HG02571 (cell line): ENCODE measurements around the gene SH3GL1.

Source experiments
- ATAC-seq: cut with Tn5 transposase; IDR thresholded peaks from one replicate; pipeline ENCODE4 v1.9.1; 2021; ENCODE audit warnings: mild to moderate bottlenecking, moderate library complexity; ENCODE audit not compliant: unreplicated experiment

Gene SH3GL1, protein sequence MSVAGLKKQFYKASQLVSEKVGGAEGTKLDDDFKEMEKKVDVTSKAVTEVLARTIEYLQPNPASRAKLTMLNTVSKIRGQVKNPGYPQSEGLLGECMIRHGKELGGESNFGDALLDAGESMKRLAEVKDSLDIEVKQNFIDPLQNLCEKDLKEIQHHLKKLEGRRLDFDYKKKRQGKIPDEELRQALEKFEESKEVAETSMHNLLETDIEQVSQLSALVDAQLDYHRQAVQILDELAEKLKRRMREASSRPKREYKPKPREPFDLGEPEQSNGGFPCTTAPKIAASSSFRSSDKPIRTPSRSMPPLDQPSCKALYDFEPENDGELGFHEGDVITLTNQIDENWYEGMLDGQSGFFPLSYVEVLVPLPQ

DNA sequence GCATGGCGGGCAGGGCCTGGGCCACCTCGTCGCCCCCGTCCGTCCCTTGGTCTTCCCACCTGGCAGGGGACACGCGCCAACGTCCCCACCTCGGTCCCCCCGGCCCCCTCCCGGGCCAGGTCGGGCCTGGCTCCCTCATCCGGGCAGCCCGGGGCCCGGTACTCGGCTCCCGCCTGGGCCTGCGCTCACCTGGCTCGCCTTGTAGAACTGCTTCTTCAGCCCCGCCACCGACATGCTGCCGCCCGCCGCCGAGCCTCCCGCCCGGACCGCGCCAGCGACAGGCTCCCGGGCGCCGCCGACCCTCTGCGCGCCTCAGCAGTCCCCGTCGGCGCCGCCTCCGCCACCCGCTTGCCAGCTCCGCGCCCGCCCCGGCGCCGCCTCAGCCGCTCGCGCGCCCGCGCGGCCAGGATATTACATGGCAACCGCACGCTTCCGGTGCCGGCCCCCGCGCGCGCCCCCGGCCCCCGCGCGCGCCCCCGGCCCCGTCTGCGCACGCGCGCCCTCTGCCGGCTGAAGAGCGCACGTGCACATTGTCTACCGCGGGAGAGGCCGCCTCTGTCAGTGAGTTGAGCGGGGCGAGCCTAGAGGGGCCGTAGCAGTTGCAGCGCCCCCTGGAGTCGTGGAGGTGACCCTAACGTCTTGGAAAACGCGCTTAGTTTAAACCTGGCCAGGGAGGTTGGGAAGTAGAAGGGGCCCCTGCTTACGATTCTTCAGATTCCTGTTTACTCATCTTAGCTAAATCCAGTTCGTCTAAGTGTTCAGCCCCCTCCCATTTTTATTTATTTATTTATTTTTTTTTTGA is at the start of gene SH3GL1:
Gene SH3GL1, minus strand, starts transcription at position 413 of the 802 bp plus-strand sequence. Its CDS starts 179 bp downstream, at position 234.
- ATAC-seq = peak; percentile 52

DNA sequence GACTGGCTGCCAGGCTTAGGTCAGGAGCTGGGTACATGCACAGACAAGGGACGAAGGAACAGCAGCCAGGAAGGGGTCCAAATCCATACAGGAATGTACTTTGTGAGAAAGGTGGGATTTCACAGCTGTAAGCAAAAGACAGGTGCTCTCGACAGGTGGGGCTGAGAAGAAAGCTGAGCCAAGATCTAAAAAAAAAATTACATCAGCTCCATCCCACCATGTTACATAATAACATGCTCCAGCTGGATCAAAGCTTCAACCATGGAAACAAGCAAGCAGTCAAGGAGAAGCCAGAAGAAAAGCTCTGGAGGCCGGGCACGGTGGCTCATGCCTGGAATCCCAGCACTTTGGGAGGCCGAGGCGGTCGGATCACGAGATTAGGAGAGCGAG is 49.3 kb upstream of the SH3GL1 start:
- ATAC-seq = no peak

DNA sequence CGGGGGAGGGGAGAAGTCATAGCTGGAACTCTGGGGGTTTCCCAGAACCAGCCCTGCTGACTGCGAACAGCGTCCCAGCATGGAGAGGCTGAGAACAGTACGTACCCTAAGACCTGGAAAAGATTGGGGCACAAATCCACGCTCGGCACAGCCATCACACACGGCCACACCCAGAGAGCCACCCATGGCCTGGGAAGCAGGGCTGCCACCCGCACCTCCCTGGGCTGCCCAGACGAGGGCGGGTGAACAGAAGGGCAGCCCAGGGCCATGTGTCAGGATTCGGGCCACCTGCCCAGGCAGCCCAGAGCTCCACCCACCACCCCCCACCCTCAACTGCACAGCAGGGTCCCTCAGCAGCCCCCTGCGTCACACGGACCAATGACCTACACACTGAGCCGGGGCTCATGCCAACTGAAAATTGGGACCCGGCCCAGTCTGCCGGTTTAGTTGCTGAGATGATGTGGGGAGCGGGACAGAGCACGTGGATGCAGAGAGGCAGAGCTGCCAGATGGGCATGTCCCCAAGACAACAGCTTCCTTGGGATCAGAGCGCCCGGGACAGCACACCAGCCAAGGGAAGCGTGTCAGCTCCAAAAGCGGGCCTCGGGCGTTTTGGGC is 48.8 kb upstream of the SH3GL1 start:
- no peak for ATAC-seq

DNA sequence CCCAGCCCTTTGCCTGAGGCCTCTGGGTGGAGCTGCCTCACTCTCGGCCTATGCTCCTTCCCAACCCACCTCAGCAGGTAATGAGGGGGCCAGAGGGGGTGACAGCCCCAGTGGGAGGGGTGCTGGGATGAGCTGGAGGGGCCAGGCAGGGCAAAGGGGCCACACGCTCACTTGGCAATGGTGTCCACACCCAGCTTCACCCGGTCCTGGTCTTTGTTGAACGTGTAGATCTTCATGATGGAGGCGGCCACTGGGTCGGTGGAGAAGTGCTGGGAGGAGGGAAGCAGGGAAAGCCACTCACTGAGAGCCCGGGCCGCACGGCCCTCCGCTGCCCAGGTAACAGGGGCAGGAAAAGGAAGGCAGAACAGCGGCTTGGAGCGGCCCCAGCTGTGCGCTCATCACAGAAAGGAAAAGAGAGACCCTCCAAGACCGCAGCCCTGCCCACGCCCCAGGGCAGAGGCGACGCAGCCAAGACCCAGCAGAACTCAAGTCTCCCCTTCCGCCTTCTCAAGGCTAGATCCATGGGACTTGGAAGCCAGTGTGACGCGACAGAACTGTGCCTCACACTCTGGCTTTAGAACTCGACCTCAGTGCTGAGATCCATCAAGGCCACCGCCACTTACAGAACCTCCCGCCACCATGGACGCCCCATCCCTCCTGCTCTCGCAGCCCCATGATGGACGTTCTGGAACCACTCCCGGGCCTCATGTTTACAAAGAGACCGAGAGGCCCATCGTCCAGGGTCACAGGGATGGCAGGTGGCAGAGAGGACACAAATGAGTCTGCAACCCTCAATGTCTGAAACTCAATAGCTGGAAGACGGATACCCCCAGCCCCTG is 48.0 kb upstream of the SH3GL1 start:
- no peak for ATAC-seq

DNA sequence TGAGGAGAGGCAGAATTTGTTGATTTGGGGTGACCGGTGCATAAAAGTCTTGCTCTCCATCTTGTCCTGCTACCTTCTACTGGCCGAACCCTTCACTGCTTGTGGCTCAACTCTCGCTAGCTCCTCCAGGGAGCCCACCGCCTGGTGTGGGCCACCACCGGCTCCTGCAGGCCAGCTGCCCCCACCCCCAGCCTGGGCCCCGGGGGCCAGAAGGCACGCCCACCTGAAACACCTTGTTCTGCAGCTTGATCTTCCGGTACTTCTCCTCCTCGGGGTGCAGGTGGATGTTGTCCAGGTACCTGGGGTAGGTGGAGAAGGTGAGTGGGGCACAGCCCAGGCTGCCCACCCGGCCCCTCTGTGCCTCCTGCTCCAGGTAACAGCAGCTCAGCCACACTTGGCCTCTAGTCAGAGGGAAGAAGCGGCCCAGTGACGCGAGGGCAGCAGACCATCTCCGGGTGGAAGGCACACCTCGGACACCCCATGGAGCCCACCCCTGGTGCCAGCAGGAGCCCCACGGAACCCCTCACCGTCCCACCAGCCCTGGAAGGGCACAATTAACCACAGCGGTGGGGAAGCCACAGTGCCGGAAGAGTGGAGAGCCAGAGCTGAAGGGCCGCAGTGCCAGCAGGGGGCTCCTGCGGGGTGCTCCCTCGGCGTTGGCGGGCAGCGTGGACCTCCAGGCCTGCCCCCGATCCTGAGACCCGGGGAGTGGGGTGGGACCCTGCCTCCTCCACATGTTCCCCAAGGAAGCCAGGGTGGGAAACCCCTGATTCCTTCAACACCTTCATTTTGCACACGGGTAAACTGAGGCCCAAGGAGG is 47.2 kb upstream of the SH3GL1 start:
- ATAC-seq = no peak

DNA sequence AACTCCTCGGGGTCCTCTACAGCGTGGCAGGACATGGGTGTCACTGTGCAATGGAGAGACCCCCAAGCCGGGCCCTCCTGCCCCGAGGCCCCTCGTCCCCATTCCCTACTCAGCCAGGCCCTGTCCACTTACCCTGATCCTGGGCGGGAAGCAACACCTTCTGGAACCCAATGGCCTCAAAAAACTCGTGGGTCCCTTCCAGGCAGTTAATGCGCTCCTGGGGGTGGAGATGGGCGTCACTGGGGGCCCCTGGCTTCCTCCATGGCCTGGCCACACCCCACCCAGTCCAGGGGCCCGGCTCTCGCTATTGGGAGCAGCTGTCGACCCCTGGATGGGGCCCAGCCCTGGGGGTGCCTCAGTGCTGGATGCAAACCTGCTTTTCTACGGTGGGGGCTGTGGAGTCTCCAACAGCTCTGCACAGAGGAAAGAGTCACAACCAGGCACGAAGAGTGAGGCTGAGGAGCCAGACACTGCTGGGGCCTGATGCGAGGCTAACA is 46.4 kb upstream of the SH3GL1 start:
- ATAC-seq = no peak

DNA sequence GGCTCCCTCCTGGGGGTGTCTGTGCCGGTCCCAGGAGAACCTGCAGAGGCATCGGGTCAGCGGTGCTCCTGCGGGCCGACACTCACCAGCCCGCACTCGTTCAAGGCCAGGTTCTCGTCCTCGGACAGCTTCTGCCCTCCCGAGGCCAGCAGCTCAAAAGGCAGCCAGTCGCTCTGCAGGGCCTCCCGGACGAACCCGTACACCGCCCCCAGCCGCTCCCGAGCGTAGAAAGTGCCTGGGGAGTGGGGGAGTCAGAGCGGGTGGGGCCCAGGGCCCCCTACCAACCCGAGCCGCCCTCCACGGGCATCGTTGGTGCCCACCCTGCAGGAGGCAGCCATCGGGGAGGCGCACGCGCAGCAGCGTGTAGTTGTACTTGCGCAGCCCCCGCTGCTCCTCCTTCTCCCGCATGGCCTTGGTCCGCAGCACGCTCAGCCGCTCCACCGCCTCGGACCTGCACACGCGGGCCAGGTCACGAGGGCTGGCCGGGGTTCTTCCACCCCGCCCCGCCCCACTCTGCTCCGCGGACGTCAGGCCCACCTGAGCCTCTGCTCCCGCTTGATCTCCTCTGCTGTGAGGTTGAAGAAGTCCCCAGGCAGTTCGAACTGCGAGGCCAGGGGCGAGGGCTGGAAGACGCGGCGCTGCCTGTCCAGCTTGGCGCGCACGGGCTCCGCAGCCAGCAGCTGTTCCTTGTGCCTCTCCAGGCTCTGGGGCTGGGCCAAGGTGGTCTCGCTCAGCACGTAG is 45.8 kb upstream of the SH3GL1 start:
- ATAC-seq = no peak

DNA sequence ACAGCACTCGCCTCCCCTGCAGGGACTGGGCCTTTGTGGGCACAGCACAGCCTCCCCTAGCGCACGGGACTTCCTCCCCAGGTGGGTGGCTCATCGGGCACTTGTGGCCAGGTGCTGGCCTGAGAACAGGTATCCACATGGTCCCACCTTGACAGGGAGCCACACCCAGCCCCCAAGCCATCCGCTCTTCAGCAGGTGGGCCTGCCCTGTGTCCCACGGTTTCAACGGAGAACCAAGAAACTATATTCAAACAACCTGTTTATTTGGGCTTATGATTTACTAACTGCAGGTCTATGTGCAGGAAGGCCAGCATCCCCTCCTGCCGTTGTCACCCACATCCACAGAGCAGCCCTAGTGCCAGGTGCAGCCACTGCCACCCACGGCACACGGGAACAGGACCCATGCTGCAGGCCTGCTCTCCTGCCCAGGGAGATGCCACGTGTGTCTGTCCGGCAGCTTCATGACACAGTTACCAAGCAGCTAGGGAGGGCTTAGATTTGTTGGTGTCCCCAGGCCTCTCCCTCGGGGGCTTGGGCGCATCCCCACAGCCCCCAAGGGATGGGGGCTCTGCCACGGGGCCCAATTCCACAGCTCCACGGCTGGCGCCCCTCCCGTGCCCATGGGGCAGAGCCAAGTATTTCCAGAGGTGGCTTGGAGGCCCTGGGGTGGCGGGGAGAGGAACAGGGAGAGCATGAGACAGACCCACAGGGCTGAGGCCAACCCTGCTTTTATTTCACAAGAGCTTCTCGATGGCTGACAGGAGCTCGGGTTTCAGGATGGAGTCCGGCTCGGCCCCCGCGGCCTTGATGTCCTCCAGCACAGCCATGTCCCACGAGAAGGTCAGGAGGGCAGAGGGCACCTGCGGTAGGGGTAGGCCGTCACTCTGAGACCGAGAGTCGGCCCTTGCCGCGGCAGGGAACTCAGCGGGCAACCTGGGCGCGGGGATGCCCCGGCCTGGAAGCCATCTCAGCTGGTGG is 44.7 kb upstream of the SH3GL1 start:
- ATAC-seq = no peak

DNA sequence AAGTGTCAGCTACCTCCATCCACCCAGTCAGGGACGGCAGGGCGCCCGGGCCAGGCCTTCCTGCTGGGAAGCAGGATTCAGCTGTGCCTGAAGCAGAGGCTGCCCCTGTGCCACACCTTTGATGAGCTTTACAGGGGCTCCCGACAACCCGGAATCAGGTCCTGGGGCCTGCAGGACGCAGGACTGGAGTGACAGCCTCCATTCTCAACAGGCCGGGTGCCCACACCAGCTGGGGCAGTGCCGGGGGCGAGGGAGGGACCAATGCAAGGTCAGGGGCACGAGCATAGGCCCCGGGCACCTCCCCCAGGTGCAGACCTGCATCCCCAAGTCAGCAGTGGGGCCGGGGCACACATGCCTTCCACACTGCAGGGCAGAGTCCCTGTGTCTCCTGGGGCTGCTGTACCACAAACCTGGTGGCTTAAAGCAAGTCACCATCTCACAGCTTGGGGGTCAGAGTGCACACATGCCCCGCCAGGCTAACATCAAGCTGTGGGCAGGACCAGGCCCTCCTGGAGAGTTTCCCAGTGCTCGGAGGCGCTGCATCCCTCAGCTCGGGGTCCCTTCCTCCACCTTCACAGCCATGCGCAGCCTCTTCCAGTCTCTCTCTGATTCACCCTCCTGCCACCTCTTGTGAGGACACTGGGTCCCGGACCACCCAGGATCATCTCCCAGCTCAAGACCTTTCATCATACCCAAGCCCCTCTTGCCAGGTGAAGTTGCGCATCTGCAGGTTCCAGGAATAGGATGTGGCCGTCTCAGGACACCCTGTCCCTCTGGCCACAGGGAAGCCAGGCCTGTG is 43.8 kb upstream of the SH3GL1 start:
- no peak for ATAC-seq

DNA sequence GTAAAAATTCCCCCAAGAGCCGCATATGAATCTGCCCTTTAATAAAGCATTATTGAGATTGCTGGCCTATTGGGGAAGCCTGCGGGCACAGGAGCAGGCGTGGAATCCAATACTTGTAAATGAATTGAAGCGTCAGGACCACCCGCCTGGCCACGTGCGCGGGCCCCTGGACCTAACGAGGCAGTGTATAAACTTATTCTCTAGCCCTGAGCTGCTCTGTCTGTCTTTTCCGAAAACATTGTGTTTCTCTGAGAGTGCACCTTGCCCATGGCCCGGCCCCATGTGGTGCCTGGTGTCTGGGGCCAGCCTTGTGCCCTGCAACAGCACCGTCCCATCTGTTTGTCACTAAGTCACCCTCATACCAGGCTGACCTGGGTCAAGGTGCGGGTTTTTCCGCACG is 42.8 kb upstream of the SH3GL1 start:
- no peak for ATAC-seq

DNA sequence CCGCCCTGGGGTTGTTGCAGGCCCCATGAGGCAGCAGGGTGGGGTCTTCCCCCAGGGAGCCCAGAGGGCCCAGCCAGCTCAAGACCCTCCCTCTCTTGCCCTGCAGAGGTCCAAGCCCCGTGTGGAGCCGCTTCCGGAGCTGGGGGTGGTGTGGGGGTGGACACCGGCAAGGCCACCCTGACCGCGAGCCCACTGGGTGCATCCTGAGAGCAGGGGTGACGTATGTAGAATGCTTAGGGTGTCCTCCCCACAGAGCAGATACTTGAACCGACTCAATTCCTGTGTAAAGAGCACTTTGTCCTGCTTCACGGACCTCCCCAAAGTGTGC is 42.4 kb upstream of the SH3GL1 start:
- no peak for ATAC-seq

DNA sequence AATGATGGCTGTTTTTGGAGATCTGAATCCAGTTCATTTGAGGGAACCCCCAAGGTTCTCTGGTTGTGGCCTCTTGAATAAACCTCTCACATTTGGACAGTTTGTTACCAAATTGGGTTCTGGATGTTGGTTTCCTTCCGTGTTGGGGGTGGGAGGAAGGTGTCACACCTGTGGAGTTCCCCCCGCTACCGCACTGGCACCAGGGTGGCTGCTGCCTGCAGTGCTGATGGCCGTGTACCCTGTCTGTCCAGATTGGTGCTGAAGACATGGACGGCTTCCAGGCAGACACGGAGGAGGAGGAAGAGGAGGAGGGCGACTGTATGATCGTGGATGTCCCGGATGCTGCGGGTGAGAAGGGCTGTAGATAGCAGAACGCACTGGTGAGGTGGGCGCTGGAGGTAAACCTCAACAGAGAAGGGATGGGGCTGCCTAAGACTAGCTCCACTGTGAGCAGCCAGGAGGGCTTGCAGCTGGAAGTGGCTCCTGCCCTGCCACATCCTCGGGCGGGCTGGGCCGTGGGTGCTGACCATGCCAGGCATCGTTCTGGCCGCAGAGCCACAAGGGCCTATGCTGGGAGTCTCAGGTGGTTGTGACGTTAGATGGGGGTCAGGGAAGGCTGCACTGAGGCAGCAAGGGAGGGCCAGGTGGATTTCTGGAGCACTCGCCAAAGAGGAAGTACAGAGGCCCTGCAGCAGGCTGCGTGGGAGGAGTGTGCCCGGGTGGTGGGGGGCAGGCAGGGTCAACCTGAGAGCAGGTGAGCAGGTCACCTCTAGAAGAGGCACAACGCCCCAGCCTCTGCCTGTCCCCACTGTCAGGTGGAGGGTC is 41.9 kb upstream of the SH3GL1 start:
- ATAC-seq = no peak

DNA sequence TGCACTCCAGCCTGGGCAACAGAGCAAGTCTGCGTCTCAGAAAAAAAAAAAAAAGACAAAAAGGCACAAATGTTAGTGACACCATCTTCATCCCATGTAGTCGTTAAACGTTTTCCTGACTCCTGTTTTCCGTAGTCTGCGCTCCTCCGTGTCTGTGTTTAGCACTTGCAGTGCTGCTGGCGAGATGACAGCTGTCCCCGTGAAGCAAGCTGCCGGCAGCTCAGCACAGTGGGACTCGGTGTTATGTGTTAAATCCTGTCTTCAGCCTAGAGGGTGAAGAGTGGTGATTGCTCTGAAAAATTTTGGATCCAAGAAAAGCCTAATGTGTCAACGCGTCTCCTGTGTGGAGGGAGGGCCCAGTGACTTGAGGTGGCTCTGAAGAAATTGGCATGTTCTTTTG is 38.9 kb upstream of the SH3GL1 start:
- ATAC-seq = no peak

DNA sequence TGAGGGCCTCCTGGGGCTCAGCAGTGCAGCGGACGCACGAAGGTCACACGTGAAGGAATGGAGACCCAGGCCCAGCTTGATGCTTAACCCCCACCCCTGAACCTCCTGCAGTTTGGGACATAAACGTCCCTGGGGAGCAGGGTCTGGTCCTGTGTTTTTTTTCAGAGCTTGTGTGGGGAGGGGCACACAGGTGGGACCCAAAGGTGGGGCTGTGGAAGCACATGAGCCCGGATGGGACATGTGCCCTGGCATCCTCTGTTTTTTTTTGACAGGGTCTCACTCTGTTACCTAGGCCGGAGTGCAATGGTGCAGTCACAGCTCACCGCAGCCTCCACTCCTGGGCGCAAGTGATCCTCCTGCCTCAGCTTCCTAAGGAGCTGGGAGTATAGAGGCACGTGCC is 36.8 kb upstream of the SH3GL1 start:
- no peak for ATAC-seq

DNA sequence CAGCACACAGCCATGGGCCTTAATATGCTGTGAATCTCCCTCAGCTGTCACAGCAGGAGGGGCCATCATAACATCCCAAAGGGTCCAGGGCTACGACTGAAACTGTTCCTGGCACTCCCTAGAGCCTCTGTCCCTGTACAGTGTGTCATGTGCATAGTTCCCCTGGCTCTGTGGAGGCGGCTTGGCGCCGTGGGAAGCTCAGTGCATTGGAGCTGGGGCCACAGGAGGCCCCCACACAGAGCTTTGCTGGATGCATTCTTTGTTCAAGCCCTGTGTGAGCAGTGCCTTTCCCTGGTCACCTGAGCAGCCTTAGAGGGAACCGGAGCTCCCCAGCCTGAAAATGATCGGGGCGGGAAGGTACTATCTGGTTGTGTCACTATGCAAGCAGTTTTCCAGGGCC is 35.9 kb upstream of the SH3GL1 start:
- ATAC-seq = no peak

DNA sequence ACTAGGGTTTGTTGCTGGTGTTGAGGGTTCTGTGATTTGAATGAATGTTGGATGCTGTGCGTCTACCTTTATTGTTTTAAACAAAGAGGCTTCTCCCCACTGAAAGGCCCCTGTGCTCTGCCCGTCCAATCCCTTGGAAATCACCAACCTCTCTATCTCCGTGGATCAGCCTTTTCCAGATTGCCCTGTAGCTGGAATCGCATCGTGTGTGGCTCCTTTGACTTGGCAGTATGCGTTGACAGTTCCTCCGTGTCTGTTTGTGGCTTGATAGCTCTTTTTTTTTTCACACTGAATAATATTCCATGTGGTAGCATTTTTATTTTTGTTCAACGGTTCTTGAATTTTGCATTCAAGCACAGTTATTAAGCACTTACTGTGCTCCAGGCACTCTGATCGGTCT is 34.0 kb upstream of the SH3GL1 start:
- no peak for ATAC-seq
